22Rv1 (cell line): ENCODE measurements around the gene DCTN3.

Source experiments
- CTCF ChIP-seq: fragments of 450-650 bp; IDR thresholded peaks from 2 replicates; pipeline ENCODE4 v1.5.1; 2017; ENCODE audit warnings: mild to moderate bottlenecking
- ZFX ChIP-seq: fragments of 450-650 bp; IDR thresholded peaks from 2 replicates; pipeline ENCODE4 v1.6.1; 2017; ENCODE audit warnings: antibody characterized with exemption, borderline replicate concordance

DNA sequence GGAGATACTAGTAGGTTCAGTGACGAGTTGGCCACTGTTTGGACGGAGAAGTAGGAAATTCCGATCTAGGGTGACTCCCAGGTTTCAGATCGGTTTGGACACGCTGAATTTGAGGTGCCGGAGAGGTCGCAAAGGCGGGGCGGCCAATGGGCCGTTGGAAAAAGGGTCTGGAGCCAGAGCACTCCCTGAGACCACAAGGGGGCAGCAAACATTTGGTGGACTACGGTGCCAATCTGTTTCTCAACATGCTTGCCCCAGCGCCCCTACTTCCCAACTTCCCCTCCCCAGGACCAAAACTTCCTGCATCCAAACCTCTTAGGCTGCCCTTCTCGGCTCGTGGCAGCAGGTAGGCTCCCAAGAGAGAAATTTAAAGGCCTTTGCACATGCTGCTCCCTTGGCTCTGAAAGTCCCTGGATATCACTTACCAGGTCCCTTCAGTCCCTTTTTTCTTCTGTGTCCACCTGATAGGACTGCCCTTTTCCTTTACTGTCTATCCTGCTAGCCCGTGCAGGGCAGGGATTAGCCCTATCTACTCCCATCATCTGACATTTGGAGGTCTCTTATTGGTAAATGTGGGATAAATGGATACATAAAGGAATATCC, 7.4 kb downstream of the DCTN3 start:
- TF ChIP-seq CTCF, result peak; percentile 98
- TF ChIP-seq ZFX, result no peak
